ENCODE data around the gene URB1. TPM values are rescaled to one million over a fixed set of nuclear protein-coding genes. Genes with fewer than 3 reads are reported as not detected.

URB1 gene
- total and polyA plus RNA-seq, 3 experiments from 2014 or later = 3.9 to 39.8 (median 38.9) TPM

DNA sequence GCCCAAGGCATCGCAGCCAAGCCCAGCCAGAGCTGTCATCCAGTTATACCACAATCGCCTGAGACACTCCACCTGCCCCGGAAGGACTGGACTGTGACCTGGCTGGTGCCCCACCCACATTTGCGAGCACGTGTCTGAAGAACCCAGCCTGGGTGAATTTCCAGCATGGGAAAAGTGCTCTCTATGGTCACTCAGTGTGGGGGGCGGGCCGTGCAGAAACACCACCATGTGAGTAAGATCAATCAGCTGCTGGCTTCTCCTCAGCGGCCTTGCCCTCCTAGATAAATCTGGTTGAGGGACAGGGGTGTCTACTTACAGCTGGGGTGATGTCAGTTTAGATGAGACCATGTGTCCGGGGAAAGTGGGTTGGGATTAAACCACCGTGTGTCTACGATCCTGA, 44.8 kb downstream of the URB1 start:
- no peak overlapping the region for H3K27ac Mint-ChIP-seq
- H3K4me3 Mint-ChIP-seq = no peak overlapping the region
- Histone ChIP-seq H3K4me1 (ENCODE audit: insufficient read depth, low read length) (no peaks in the 10 kb centered on the region), H3K27ac (ENCODE audit: low read depth, low read length) (no peak overlapping the region), H3K4me3 (ENCODE audit: low read length) (no peak overlapping the region), H3K36me3 (ENCODE audit: insufficient read depth, low read length) (peaks cover 70% of the 10 kb centered on the region), H3K9me3 (ENCODE audit: low read length) (no peaks in the 10 kb centered on the region), H3K27me3 (ENCODE audit: insufficient read depth, low read length, poor library complexity, severe bottlenecking) (no peaks in the 10 kb centered on the region)
- ChIA-PET CTCF (no interaction called here), POLR2A (no interaction called here)
- H3K36me3 Mint-ChIP-seq = peaks cover 43 to 100% (median 48%) of the 10 kb centered on the region in 3 donors
- H3K9me3 Mint-ChIP-seq = peaks cover 2 to 17% (median 14%) of the 10 kb centered on the region in 5 donors
- DNase-seq = no peak
- H3K4me1 Mint-ChIP-seq = peaks cover 0 to 5% (median 5%) of the 10 kb centered on the region in 3 donors
- no peaks in the 10 kb centered on the region for H3K27me3 Mint-ChIP-seq

DNA sequence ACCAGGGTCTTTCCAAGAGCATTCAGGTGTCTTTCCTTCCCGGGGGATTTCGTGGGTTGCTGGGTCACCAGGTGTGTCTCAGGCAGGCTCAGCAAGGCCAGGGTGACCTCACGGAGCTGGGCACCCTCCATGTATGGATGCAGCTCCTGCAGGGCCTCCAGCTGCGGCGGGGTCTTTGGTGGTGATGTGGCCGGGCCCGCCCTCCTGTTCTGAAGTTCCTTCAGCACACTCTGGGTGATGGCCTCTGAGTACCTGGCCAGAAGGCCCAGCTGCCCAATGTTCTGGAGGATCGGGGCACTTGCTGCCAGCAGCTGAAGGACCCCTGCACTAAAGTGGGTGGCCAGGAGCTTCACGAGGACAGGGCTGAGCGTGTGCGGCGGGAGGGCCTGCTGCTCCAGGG, 45.5 kb downstream of the URB1 start:
- H3K27ac Mint-ChIP-seq = no peak overlapping the region
- no peak overlapping the region for H3K4me3 Mint-ChIP-seq
- peaks cover 2 to 17% (median 14%) of the 10 kb centered on the region in 5 donors for H3K9me3 Mint-ChIP-seq
- H3K4me1 Mint-ChIP-seq = peaks cover 0 to 5% (median 5%) of the 10 kb centered on the region in 3 donors
- peaks cover 47 to 99% (median 48%) of the 10 kb centered on the region in 3 donors for H3K36me3 Mint-ChIP-seq
- Histone ChIP-seq H3K27me3 (ENCODE audit: insufficient read depth, low read length, poor library complexity, severe bottlenecking) (no peaks in the 10 kb centered on the region), H3K9me3 (ENCODE audit: low read length) (no peaks in the 10 kb centered on the region), H3K4me1 (ENCODE audit: insufficient read depth, low read length) (no peaks in the 10 kb centered on the region), H3K27ac (ENCODE audit: low read depth, low read length) (no peak overlapping the region), H3K36me3 (ENCODE audit: insufficient read depth, low read length) (peaks cover 69% of the 10 kb centered on the region), H3K4me3 (ENCODE audit: low read length) (no peak overlapping the region)
- CTCF ChIA-PET = no interaction called here
- DNase-seq = no peak
- no peaks in the 10 kb centered on the region for H3K27me3 Mint-ChIP-seq
- POLR2A ChIA-PET = no interaction called here

DNA sequence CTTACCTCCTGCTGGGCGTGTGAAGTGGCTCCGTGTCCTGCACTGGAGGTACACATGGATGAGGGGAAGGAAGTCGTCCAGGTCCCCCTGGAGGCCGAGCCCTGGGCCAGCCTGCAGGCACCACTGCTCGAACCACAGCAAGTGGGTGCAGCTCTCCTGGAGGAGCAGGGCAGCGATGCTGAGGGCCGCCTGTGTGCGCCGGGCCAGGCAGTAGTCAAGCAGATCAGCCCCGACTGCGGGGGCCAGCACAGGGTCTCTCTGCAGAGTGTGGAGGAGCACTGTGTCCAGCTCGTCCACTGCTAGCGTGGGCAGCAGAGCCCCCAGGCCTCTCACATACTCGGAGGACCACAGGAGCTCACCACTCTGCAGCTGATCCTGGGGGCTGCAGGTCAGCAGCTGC, 45.9 kb downstream of the URB1 start:
- ChIA-PET CTCF (no interaction called here), POLR2A (no interaction called here)
- Histone ChIP-seq H3K9me3 (ENCODE audit: low read length) (no peaks in the 10 kb centered on the region), H3K27me3 (ENCODE audit: insufficient read depth, low read length, poor library complexity, severe bottlenecking) (no peaks in the 10 kb centered on the region), H3K36me3 (ENCODE audit: insufficient read depth, low read length) (peaks cover 71% of the 10 kb centered on the region), H3K4me3 (ENCODE audit: low read length) (no peak overlapping the region), H3K4me1 (ENCODE audit: insufficient read depth, low read length) (no peaks in the 10 kb centered on the region), H3K27ac (ENCODE audit: low read depth, low read length) (no peak overlapping the region)
- Mint-ChIP-seq H3K9me3 (peaks cover 2 to 17% (median 14%) of the 10 kb centered on the region in 5 donors), H3K27me3 (no peaks in the 10 kb centered on the region), H3K36me3 (peaks cover 44 to 96% (median 46%) of the 10 kb centered on the region in 3 donors), H3K4me3 (no peak overlapping the region), H3K27ac (no peak overlapping the region), H3K4me1 (peaks cover 0 to 5% (median 5%) of the 10 kb centered on the region in 3 donors)
- no peak for DNase-seq

DNA sequence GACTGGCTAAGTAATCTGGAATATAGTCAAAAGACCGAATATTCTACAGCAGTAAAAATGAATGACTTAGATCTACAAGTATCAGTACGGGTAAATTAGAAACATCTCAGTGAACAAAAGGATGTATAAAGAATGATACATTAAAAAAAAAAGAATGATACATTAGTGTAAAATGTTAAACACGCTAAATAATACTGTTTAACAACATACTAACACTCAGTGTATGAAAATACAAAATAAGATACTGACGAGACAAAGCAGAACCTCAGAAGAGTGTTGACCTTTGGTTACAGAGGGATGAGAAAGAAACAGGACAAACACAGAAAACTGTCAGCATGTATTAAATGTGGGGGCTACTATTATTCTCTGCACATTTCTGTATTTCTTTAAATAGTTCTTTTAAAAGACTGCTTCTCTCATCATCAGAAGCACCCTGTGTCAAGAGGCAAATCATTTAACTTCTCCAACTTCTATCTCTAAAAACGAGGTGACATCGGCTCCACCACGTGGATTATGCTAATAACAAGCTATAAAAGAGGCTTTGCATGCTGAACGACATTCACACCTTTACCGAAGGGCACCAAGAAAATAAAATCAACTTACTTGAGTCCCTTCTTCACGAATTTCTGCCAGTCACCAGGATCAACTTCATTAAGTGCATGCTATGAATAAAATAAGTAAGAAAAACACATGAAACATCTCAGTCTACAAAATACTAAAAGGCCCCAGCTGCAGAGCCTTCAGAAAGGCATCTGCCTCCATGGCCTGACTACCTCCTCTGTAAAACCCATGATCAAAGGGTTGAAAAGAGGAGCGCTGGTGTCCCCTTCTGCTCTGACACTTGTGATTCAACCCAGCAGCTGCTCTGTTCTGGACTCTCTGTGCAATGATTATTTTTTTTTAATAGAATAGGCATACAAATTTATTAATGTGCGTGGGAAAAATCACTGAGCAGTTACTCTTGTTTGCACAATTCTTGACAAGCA, 51.7 kb downstream of the URB1 start:
- Histone ChIP-seq H3K4me3 (ENCODE audit: low read length) (no peak overlapping the region), H3K36me3 (ENCODE audit: insufficient read depth, low read length) (peaks cover 63% of the 10 kb centered on the region), H3K9me3 (ENCODE audit: low read length) (no peaks in the 10 kb centered on the region), H3K27ac (ENCODE audit: low read depth, low read length) (no peak overlapping the region), H3K4me1 (ENCODE audit: insufficient read depth, low read length) (no peaks in the 10 kb centered on the region), H3K27me3 (ENCODE audit: insufficient read depth, low read length, poor library complexity, severe bottlenecking) (no peaks in the 10 kb centered on the region)
- Mint-ChIP-seq H3K9me3 (peaks cover 2 to 17% (median 14%) of the 10 kb centered on the region in 5 donors), H3K4me3 (no peak overlapping the region), H3K4me1 (no peaks in the 10 kb centered on the region), H3K27ac (peak overlapping the region in 1 of 8 donors; percentile 75), H3K36me3 (peaks cover 35 to 89% (median 53%) of the 10 kb centered on the region in 3 donors), H3K27me3 (no peaks in the 10 kb centered on the region)
- DNase-seq = no peak
- POLR2A ChIA-PET = no interaction called here
- CTCF ChIA-PET = no interaction called here

DNA sequence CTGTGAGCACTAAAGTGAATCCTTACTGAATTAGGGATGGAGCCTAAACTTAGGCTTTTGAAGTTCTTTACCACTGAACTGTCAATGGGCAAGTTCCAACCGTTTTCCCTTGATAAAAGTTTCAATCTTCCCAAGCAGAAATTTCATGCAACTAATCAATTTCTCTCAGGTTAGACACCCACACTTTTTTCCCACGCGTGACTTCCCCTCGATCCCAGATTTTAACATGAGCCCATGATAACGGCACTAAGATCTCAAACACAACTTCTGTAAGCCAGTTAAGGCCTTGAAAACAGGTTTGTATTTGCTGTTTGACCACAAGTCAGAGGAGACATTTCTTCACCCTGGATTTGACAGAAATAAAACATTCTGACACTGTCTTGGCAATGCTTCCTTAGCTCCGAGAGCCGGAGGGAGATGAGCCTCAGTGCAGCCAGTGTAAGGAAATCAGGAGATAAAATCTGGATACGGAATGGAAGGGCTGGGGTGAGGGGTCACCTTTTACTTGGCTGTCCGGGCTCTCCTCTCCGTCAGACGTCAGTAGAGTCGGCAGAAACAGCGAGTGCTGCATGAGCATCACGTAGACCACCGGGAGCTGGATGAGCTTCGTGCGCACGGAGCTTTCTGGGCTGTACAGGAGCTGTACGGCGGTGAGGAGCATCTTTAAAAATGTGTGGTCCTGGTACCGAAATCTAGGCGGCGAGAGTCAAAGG, 54.4 kb downstream of the URB1 start:
- no peaks in the 10 kb centered on the region for H3K9me3 ChIP-seq (ENCODE audit: low read length)
- no peaks in the 10 kb centered on the region for H3K4me1 ChIP-seq (ENCODE audit: insufficient read depth, low read length)
- H3K27me3 ChIP-seq (ENCODE audit: insufficient read depth, low read length, poor library complexity, severe bottlenecking) = no peaks in the 10 kb centered on the region
- peaks cover 23 to 89% (median 43%) of the 10 kb centered on the region in 3 donors for H3K36me3 Mint-ChIP-seq
- no peak overlapping the region for H3K27ac ChIP-seq (ENCODE audit: low read depth, low read length)
- H3K27me3 Mint-ChIP-seq = no peaks in the 10 kb centered on the region
- H3K27ac Mint-ChIP-seq = no peak overlapping the region
- no peaks in the 10 kb centered on the region for H3K4me1 Mint-ChIP-seq
- ChIA-PET POLR2A (no interaction called here), CTCF (no interaction called here)
- DNase-seq = no peak
- no peak overlapping the region for H3K4me3 Mint-ChIP-seq
- peaks cover 0 to 2% (median 0%) of the 10 kb centered on the region in 5 donors for H3K9me3 Mint-ChIP-seq
- H3K36me3 ChIP-seq (ENCODE audit: insufficient read depth, low read length) = peaks cover 49% of the 10 kb centered on the region
- H3K4me3 ChIP-seq (ENCODE audit: low read length) = no peak overlapping the region

DNA sequence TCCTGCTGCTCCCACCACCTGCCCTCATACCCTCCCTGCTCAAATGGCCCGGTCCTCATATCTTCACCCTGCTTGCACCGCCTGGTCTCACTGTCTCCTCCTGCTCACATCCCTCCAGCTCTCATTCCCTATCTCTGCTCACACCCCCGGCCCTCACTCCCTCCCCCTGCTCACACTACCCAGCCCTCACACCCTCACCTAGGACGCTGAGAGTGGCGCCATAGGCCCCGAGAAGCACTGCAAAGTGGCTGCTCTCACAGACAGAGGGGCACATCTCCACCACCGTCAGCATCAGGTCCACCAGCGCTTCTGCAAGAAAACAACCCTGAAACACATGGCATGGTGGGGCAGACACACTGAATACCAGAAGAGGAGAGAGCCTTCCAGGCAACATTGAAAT, 55.6 kb downstream of the URB1 start:
- Histone ChIP-seq H3K27ac (ENCODE audit: low read depth, low read length) (no peak overlapping the region), H3K36me3 (ENCODE audit: insufficient read depth, low read length) (peaks cover 45% of the 10 kb centered on the region), H3K27me3 (ENCODE audit: insufficient read depth, low read length, poor library complexity, severe bottlenecking) (no peaks in the 10 kb centered on the region), H3K9me3 (ENCODE audit: low read length) (no peaks in the 10 kb centered on the region), H3K4me3 (ENCODE audit: low read length) (no peak overlapping the region), H3K4me1 (ENCODE audit: insufficient read depth, low read length) (no peaks in the 10 kb centered on the region)
- Mint-ChIP-seq H3K9me3 (no peaks in the 10 kb centered on the region), H3K27me3 (no peaks in the 10 kb centered on the region), H3K36me3 (peaks cover 21 to 90% (median 46%) of the 10 kb centered on the region in 3 donors), H3K4me3 (no peak overlapping the region), H3K27ac (peak overlapping the region in 3 of 8 donors; percentile 5 to 28 (median 23)), H3K4me1 (no peaks in the 10 kb centered on the region)
- no peak for DNase-seq
- ChIA-PET CTCF (no interaction called here), POLR2A (no interaction called here)

DNA sequence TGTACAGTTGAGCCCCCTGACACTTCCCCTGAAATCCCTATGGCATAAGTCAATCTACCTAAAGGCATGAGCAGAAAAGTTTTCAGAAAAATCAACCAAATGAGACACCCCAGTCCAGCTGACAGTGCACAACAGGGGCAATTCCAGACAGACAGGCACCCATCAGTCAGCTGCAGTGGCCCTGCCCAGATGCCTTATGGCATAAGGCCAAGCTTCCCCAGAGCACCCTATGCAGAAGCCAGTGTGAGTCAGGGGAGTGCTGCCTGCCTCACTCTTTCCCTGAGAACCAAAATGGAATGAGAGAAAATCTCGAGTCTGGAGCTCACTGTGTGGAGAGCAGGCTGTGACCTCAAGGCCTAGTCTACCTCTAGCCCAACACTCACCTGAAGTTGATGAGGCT, 56.1 kb downstream of the URB1 start:
- peak overlapping the region in 2 of 8 donors; percentile 12 to 23 for H3K27ac Mint-ChIP-seq

More for the DNA sequence above, 56.1 kb downstream of the URB1 start:
- Mint-ChIP-seq H3K27me3 (no peaks in the 10 kb centered on the region), H3K4me3 (no peak overlapping the region), H3K4me1 (no peaks in the 10 kb centered on the region), H3K36me3 (peaks cover 21 to 94% (median 46%) of the 10 kb centered on the region in 3 donors), H3K9me3 (no peaks in the 10 kb centered on the region)
- CTCF ChIA-PET = no interaction called here
- DNase-seq = no peak
- H3K27ac ChIP-seq (ENCODE audit: low read depth, low read length) = no peak overlapping the region
- no peaks in the 10 kb centered on the region for H3K27me3 ChIP-seq (ENCODE audit: insufficient read depth, low read length, poor library complexity, severe bottlenecking)
- POLR2A ChIA-PET = no interaction called here
- no peaks in the 10 kb centered on the region for H3K4me1 ChIP-seq (ENCODE audit: insufficient read depth, low read length)
- H3K36me3 ChIP-seq (ENCODE audit: insufficient read depth, low read length) = peaks cover 45% of the 10 kb centered on the region
- no peaks in the 10 kb centered on the region for H3K9me3 ChIP-seq (ENCODE audit: low read length)
- no peak overlapping the region for H3K4me3 ChIP-seq (ENCODE audit: low read length)
